CD4-positive, alpha-beta T cell (primary cell): ENCODE results near the gene WDFY3. TPM values are rescaled to one million over a fixed set of nuclear protein-coding genes. Genes with fewer than 3 reads are reported as not detected.

ENCODE experiments used
- ATAC-seq: fragments of 200-7000 bp; cut with Tn5 transposase; one replicate; pipeline ENCODE4 v1.10.0; 2022; ENCODE audit warnings: mild to moderate bottlenecking; ENCODE audit not compliant: poor library complexity
- CTCF ChIA-PET: fragments of 350-600 bp; sonication (Branson Sonifier 250); formaldehyde crosslinking; loops from one replicate; lab custom pipeline; 2021; ENCODE audit warnings: antibody characterized with exemption, inconsistent platforms; lab: Charles Lee
- POLR2A ChIA-PET: fragments of 350-600 bp; sonication (Branson Sonifier 250); formaldehyde crosslinking; loops from one replicate; lab custom pipeline; 2021; ENCODE audit warnings: antibody characterized with exemption, inconsistent platforms; lab: Charles Lee
- DNase-seq, 14 experiments: peaks; one replicate each; pipeline ENCODE4 v3.0.0-alpha.2; 2013 to 2020; ENCODE audit warnings: mixed read lengths in 2 of 14
- H3K27ac ChIP-seq, 2 donors: one replicate each; pipeline versions ENCODE4 v1.5.1 to v1.7.0; 2013; ENCODE audit warnings: low read length in 2 of 2, low read depth in 1 of 2, mild to moderate bottlenecking in 1 of 2
- H3K27me3 ChIP-seq, 2 experiments: 1 replicate in 1 of 2; 2 replicates in 1 of 2; pipeline versions ENCODE4 v1.6.1 to v1.7.0; 2013; ENCODE audit warnings: low read length in 2 of 2, control low read depth in 1 of 2, mild to moderate bottlenecking in 1 of 2, moderate library complexity in 1 of 2; ENCODE audit not compliant: insufficient read depth in 2 of 2, control insufficient read depth in 1 of 2
- H3K36me3 ChIP-seq: one replicate; pipeline ENCODE4 v1.6.1; 2013; ENCODE audit warnings: low read length, control low read depth; ENCODE audit not compliant: insufficient read depth
- H3K4me1 ChIP-seq: one replicate; pipeline ENCODE4 v1.6.1; 2013; ENCODE audit warnings: low read length, control low read depth; ENCODE audit not compliant: insufficient read depth
- H3K4me3 ChIP-seq: one replicate; pipeline ENCODE4 v1.5.1; 2013; ENCODE audit warnings: mild to moderate bottlenecking, low read length, moderate library complexity
- H3K9me3 ChIP-seq, 2 experiments: 1 replicate in 1 of 2; 2 replicates in 1 of 2; pipeline versions ENCODE4 v1.6.1 to v1.7.0; 2013; ENCODE audit warnings: low read length in 2 of 2, mild to moderate bottlenecking in 2 of 2, control low read depth in 1 of 2, moderate library complexity in 1 of 2; ENCODE audit not compliant: control insufficient read depth in 1 of 2, insufficient read depth in 1 of 2
- H3K27ac Mint-ChIP-seq: one replicate; pipeline ENCODE4 v1.8.0; 2020; ENCODE audit warnings: mixed read lengths
- H3K27me3 Mint-ChIP-seq: one replicate; pipeline ENCODE4 v1.8.0; 2021; ENCODE audit warnings: mixed read lengths
- H3K36me3 Mint-ChIP-seq: one replicate; pipeline ENCODE4 v1.8.0; 2021; ENCODE audit warnings: low read depth, mixed read lengths
- H3K4me1 Mint-ChIP-seq: one replicate; pipeline ENCODE4 v1.8.0; 2021; ENCODE audit warnings: low read depth, mixed read lengths
- H3K4me3 Mint-ChIP-seq: one replicate; pipeline ENCODE4 v1.8.0; 2020; ENCODE audit warnings: mild to moderate bottlenecking, mixed read lengths
- H3K9me3 Mint-ChIP-seq: one replicate; pipeline ENCODE4 v1.8.0; 2020; ENCODE audit warnings: mixed read lengths
- CTCF ChIP-seq: fragments of 200-600 bp; IDR thresholded peaks from one replicate; pipeline ENCODE4 v1.8.0; 2022; ENCODE audit warnings: antibody characterized with exemption, mild to moderate bottlenecking
- intact Hi-C, 2 experiments: fragments of 100-400 bp; cut with DNase I in 1 of 2; cut with micrococcal nuclease in 1 of 2; formaldehyde crosslinking; loops; one replicate each; pipeline versions ENCODE4 v1.15.1 to v1.9.0; 2023 to 2025; cut with DNase I, micrococcal nuclease
- total RNA-seq, 174 experiments: library from RNA in 2 of 174; stranded (reverse) in 2 of 174; gene quantifications; one replicate each; pipeline ENCODE4 v1.2.3 and lab custom pipeline; 2021 to 2026

WDFY3 gene
- total RNA-seq, 2 experiments from 2014 or later: 0.60 to 0.75 TPM

DNA sequence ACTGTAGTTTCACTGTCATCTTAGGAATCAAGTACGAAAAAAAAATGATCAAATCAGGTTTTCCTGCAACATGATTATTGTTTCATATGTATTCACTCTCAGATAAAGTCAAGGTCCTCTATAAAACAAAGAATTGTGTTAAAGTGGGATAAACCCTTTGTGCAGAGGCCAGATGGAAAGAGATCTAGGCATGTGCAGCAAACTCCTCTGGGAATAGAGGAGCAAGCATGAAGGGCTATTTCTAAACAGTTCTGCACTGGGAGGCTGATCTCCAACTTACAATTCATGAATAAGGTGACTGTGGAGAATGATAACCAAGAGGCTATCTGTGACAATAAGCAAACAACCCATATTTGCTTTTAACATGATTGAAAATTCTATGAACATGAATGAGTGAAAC, 2.4 kb upstream of the WDFY3 start:
- Histone ChIP-seq H3K36me3 (no peaks in the 10 kb centered on the region), H3K27me3 (peaks cover 17 to 43% of the 10 kb centered on the region in 2 experiments), H3K9me3 (peaks cover 0 to 8% of the 10 kb centered on the region in 2 experiments), H3K27ac (no peak overlapping the region), H3K4me3 (no peak overlapping the region), H3K4me1 (peaks cover 11% of the 10 kb centered on the region)
- ChIA-PET CTCF (no interaction called here), POLR2A (no interaction called here)
- no peaks in the 10 kb centered on the region for H3K36me3 Mint-ChIP-seq
- H3K9me3 Mint-ChIP-seq: no peaks in the 10 kb centered on the region
- no peak for TF ChIP-seq CTCF
- no peak for DNase-seq
- no peak for ATAC-seq
- H3K4me1 Mint-ChIP-seq: peaks cover 11% of the 10 kb centered on the region
- intact Hi-C loops: loop anchor here in 1 of 2 experiments (5.0 kb wide), 1 partner anchor 392 kb away; no protein-coding TSS in a partner anchor
- H3K27me3 Mint-ChIP-seq: peaks cover 50% of the 10 kb centered on the region
- no peak overlapping the region for H3K27ac Mint-ChIP-seq
- no peak overlapping the region for H3K4me3 Mint-ChIP-seq

DNA sequence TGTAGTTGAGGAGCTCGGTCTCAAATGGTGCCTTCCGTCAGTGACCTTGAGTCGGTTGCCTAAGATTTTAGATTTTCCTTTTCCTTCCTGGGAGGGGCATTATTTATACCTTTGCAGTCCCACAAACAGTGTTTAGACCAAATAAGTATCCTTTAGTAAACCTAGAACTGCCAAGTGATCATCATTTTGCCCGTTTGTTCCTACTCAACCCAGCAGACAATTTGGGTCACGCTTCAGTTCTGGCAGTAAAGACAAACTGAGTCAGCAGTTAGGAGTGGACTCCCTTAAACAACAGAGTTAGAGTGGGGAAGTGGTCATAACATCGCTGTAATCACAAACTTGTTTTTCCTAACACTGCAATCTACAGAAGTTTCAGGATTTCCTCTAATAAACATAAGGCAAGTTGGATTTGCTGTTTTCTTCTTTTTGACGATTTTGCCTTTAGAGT, 777 bp upstream of the WDFY3 start:
- Mint-ChIP-seq H3K27ac (no peak overlapping the region), H3K4me3 (peak overlapping the region; percentile 79), H3K36me3 (no peaks in the 10 kb centered on the region), H3K27me3 (peaks cover 62% of the 10 kb centered on the region), H3K4me1 (peaks cover 11% of the 10 kb centered on the region), H3K9me3 (no peaks in the 10 kb centered on the region)
- CTCF ChIA-PET: no interaction called here
- ATAC-seq: no peak
- Histone ChIP-seq H3K9me3 (peaks cover 0 to 11% of the 10 kb centered on the region in 2 experiments), H3K36me3 (no peaks in the 10 kb centered on the region), H3K4me1 (peaks cover 11% of the 10 kb centered on the region), H3K4me3 (peak overlapping the region; percentile 43), H3K27me3 (peaks cover 17 to 56% of the 10 kb centered on the region in 2 experiments), H3K27ac (no peak overlapping the region)
- POLR2A ChIA-PET: no interaction called here
- intact Hi-C loops: loop anchor here in 1 of 2 experiments (5.0 kb wide), 1 partner anchor 390 kb away; no protein-coding TSS in a partner anchor
- DNase-seq: peak in 1 of 14 experiments; percentile 2
- TF ChIP-seq CTCF: no peak

DNA sequence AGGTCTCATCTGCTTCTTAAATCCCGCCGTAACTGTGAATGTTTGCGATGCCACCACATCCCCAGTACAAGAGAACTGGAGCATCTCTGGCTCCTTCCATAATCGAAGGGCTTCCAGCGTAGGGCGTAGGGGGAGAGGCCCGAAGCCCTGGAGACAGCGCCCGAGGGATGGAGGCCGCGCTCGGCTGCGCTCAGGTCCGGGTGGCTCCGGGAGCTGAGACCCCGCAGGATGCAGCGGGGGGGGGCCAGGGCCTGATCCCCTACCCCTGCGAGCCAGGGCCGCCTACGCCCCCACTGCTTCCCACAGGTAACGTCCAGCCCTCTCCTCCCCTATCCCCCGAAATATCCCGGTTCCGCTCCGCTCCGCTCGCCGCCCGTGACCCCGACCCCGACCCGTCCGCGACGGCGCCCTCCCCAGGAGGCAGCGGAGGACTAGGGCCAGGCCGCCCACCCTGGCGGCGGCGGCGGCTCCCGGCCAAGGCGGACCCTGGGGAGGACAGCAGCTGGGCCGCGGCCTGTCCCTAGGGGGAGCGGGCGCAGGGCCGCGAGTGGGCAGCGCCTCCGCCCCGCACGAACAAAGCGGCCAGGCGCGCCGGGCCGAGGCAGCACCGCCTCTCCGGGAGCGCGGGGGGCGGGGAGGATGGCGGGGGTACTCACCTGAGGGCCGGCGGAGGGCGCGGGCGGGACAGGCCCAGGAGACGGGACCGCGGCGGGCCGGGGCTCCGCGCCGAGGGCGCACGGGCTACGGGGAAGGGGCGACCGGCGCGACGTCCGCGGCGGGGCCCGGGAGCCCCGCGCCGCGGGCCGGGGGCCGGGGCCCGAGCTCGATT, 723 bp downstream of the WDFY3 start:
- H3K36me3 Mint-ChIP-seq: no peaks in the 10 kb centered on the region
- H3K4me3 Mint-ChIP-seq: peak overlapping the region; percentile 69
- Histone ChIP-seq H3K36me3 (no peaks in the 10 kb centered on the region), H3K27ac (no peak overlapping the region), H3K27me3 (peaks cover 14 to 56% of the 10 kb centered on the region in 2 experiments), H3K9me3 (peaks cover 0 to 11% of the 10 kb centered on the region in 2 experiments), H3K4me1 (peaks cover 11% of the 10 kb centered on the region), H3K4me3 (peak overlapping the region; percentile 43)
- peaks cover 11% of the 10 kb centered on the region for H3K4me1 Mint-ChIP-seq
- H3K27ac Mint-ChIP-seq: no peak overlapping the region
- no peak for TF ChIP-seq CTCF
- intact Hi-C loops: loop anchor here in 1 of 2 experiments (5.0 kb wide), 1 partner anchor 388 kb away; no protein-coding TSS in a partner anchor
- no peaks in the 10 kb centered on the region for H3K9me3 Mint-ChIP-seq
- ChIA-PET CTCF (no interaction called here), POLR2A (no interaction called here)
- DNase-seq: peak in 1 of 14 experiments; percentile 9
- peaks cover 69% of the 10 kb centered on the region for H3K27me3 Mint-ChIP-seq
- no peak for ATAC-seq
